IMR-90 (cell line): Measurements from ENCODE around the gene GRID1. TPM values are rescaled to one million over a fixed set of nuclear protein-coding genes. Genes with fewer than 3 reads are reported as not detected.

Experiments used
- ATAC-seq: fragments of 200-7000 bp; cut with Tn5 transposase; 2 replicates; pipeline ENCODE4 v1.9.1; 2020; ENCODE audit warnings: low read depth, mild to moderate bottlenecking, moderate library complexity
- BruUV-seq: library from RNA; stranded (reverse); fragments of 400-500 nt; replicated peaks from 2 replicates; lab custom pipeline; 2021; lab: Mats Ljungman, UMichigan
- CTCF ChIA-PET: fragments of 300-600 bp; formaldehyde crosslinking; extraction: SDS; loops from one replicate; lab custom pipeline; 2021; ENCODE audit warnings: antibody characterized with exemption; lab: Yijun Ruan, JAX
- POLR2A ChIA-PET: fragments of 300-600 bp; sonication (Branson Sonifier 250); formaldehyde crosslinking; loops from one replicate; lab custom pipeline; 2022; ENCODE audit warnings: antibody characterized with exemption; ENCODE audit not compliant: unreplicated experiment; lab: Charles Lee
- DNase-seq: peaks from one replicate; pipeline ENCODE4 v3.0.0; 2013
- H2AFZ ChIP-seq: replicated peaks from 2 replicates; pipeline ENCODE3; 2013; ENCODE audit warnings: low read length, mild to moderate bottlenecking; ENCODE audit not compliant: poor library complexity
- H2AK5ac ChIP-seq: 2 replicates; pipeline ENCODE4 v1.6.1; 2013; ENCODE audit warnings: low read depth, low read length, inconsistent platforms
- H2AK9ac ChIP-seq: replicated peaks from 2 replicates; pipeline ENCODE3; 2013; ENCODE audit warnings: mild to moderate bottlenecking, low read depth, low read length, moderate library complexity; ENCODE audit not compliant: poor library complexity
- H2BK120ac ChIP-seq: 2 replicates; pipeline ENCODE4 v1.6.1; 2013; ENCODE audit warnings: low read depth, low read length, inconsistent platforms
- H2BK15ac ChIP-seq: 3 replicates; pipeline ENCODE4 v1.6.1; 2013; ENCODE audit warnings: low read depth, low read length, inconsistent platforms
- H2BK20ac ChIP-seq: 2 replicates; pipeline ENCODE4 v1.6.1; 2013; ENCODE audit warnings: low read depth, mild to moderate bottlenecking, inconsistent platforms, low read length, moderate library complexity
- H2BK5ac ChIP-seq: 2 replicates; pipeline ENCODE4 v1.6.1; 2013; ENCODE audit warnings: mild to moderate bottlenecking, low read depth, low read length, inconsistent platforms; ENCODE audit not compliant: poor library complexity, severe bottlenecking
- H3K14ac ChIP-seq: replicated peaks from 2 replicates; pipeline ENCODE4 v1.6.1; 2013; ENCODE audit warnings: low read depth, low read length, inconsistent platforms
- H3K18ac ChIP-seq: 2 replicates; pipeline ENCODE4 v1.6.1; 2013; ENCODE audit warnings: low read depth, low read length, control low read depth
- H3K23ac ChIP-seq: 2 replicates; pipeline ENCODE4 v1.6.1; 2013; ENCODE audit warnings: low read depth, low read length, inconsistent platforms
- H3K27ac ChIP-seq: 2 replicates; pipeline ENCODE4 v1.5.1; 2013; ENCODE audit warnings: mild to moderate bottlenecking, control low read depth, low read length; ENCODE audit not compliant: insufficient read depth
- H3K27me3 ChIP-seq: 2 replicates; pipeline ENCODE4 v1.6.1; 2013; ENCODE audit warnings: low read length; ENCODE audit not compliant: control insufficient read depth, insufficient read depth
- H3K36me3 ChIP-seq: 2 replicates; pipeline ENCODE4 v1.6.1; 2013; ENCODE audit warnings: low read length, mixed read lengths; ENCODE audit not compliant: control insufficient read depth, insufficient read depth
- H3K4ac ChIP-seq: 2 replicates; pipeline ENCODE4 v1.6.1; 2013; ENCODE audit warnings: low read depth, low read length, inconsistent platforms
- H3K4me1 ChIP-seq: 2 replicates; pipeline ENCODE4 v1.6.1; 2013; ENCODE audit warnings: low read length, mixed read lengths; ENCODE audit not compliant: control insufficient read depth, insufficient read depth
- H3K4me2 ChIP-seq: 2 replicates; pipeline ENCODE4 v1.6.1; 2013; ENCODE audit warnings: low read depth, mild to moderate bottlenecking, control low read depth, low read length, moderate library complexity
- H3K4me3 ChIP-seq: 2 replicates; pipeline ENCODE4 v1.5.1; 2013; ENCODE audit warnings: low read depth, mild to moderate bottlenecking, control low read depth, low read length, moderate library complexity; ENCODE audit not compliant: insufficient read depth
- H3K56ac ChIP-seq: 2 replicates; pipeline ENCODE4 v1.6.1; 2013; ENCODE audit warnings: low read length, inconsistent platforms; ENCODE audit not compliant: insufficient read depth; ENCODE audit errors: extremely low read depth
- H3K79me1 ChIP-seq, 2 experiments: 2 replicates each; pipeline ENCODE4 v1.6.1; 2013; ENCODE audit warnings: low read length in 2 of 2, inconsistent platforms in 1 of 2, low read depth in 1 of 2
- H3K9ac ChIP-seq: 2 replicates; pipeline ENCODE4 v1.6.1; 2013; ENCODE audit warnings: low read depth, low read length, control low read depth
- H3K9me1 ChIP-seq: 2 replicates; pipeline ENCODE4 v1.6.1; 2013; ENCODE audit warnings: low read length, inconsistent platforms; ENCODE audit not compliant: insufficient read depth
- H3K9me3 ChIP-seq: 2 replicates; pipeline ENCODE4 v1.6.1; 2013; ENCODE audit warnings: low read length; ENCODE audit not compliant: control insufficient read depth, insufficient read depth
- H4K20me1 ChIP-seq: 2 replicates; pipeline ENCODE4 v1.6.1; 2013; ENCODE audit warnings: low read length, inconsistent platforms; ENCODE audit not compliant: insufficient read depth
- H4K5ac ChIP-seq: 2 replicates; pipeline ENCODE4 v1.6.1; 2013; ENCODE audit warnings: mild to moderate bottlenecking, low read depth, low read length, control low read depth
- H4K8ac ChIP-seq, 2 experiments: 2 replicates each; pipeline ENCODE4 v1.6.1; 2013; ENCODE audit warnings: low read depth in 2 of 2, low read length in 2 of 2, control low read depth in 1 of 2, inconsistent platforms in 1 of 2
- H4K91ac ChIP-seq: 2 replicates; pipeline ENCODE4 v1.6.1; 2013; ENCODE audit warnings: low read depth, low read length, inconsistent platforms; ENCODE audit not compliant: insufficient read depth
- ELK1 ChIP-seq: fragments of 150-350 bp; IDR thresholded peaks from 2 replicates; pipeline ENCODE4 v1.6.1; 2016; ENCODE audit warnings: low read depth, mild to moderate bottlenecking, low read length, moderate library complexity, borderline replicate concordance
- FOS ChIP-seq: fragments of 150-350 bp; IDR thresholded peaks from 2 replicates; pipeline ENCODE4 v1.6.1; 2016; ENCODE audit warnings: low read depth, low read length
- MAFK ChIP-seq: IDR thresholded peaks from 2 replicates; pipeline ENCODE4 v1.6.1; 2012; ENCODE audit warnings: low read depth, low read length, improper control_type of control experiment
- MXI1 ChIP-seq: IDR thresholded peaks from 2 replicates; pipeline ENCODE4 v1.6.1; 2012; ENCODE audit warnings: low read depth, mild to moderate bottlenecking, low read length, moderate library complexity, borderline replicate concordance
- POLR2A ChIP-seq: IDR thresholded peaks from 2 replicates; pipeline ENCODE4 v1.6.1; 2012; ENCODE audit warnings: mild to moderate bottlenecking, low read depth, low read length
- WGBS, 2 experiments: methylation state at CpG; one replicate each; pipeline versions ENCODE4 v1.1.5 to v1.1.7; 2013; ENCODE audit warnings: missing lambda C conversion rate in 2 of 2; ENCODE audit not compliant: insufficient read length in 1 of 2; ENCODE audit errors: extremely low coverage in 2 of 2; 5-methylcytosine and 5-hydroxymethylcytosine counted together
- dilution Hi-C: fragments of 300-500 bp; cut with HindIII; formaldehyde crosslinking; loops from one replicate; pipeline ENCODE4 v1.14.3; 2018; ENCODE audit warnings: low sequenced_read_pairs; ENCODE audit not compliant: unreplicated experiment
- in situ Hi-C: fragments of 300-500 bp; cut with MboI; formaldehyde crosslinking; loops from 3 replicates; pipeline ENCODE4 v1.14.3; 2019; ENCODE audit warnings: low sequenced_read_pairs, inconsistent platforms, mixed read lengths
- intact Hi-C: fragments of 100-400 bp; cut with micrococcal nuclease; formaldehyde crosslinking; loops from 2 replicates; pipeline ENCODE4 v1.10.0; 2022
- polyA plus RNA-seq, 3 experiments: library from polyadenylated mRNA; depleted of rRNA; stranded (reverse); fragments of >200 nt; gene quantifications; 2 replicates each; pipeline ENCODE4 v1.2.3, GENCODE V29; 2012; ENCODE audit warnings: low replicate concordance in 1 of 3
- total RNA-seq: library from RNA; depleted of rRNA; stranded (reverse); fragments of >200 nt; gene quantifications from 2 replicates; pipeline ENCODE4 v1.2.3, GENCODE V29; 2012

GRID1 gene
- total and polyA plus RNA-seq, 2 of the 4 experiments (the other 2 are of a cell fraction), result not detected

GRCh38 chr10:85902051-85902450 is 464.5 kb downstream of the GRID1 start:
- no peak overlapping the region for H3K9ac ChIP-seq
- H2AFZ ChIP-seq, result no peak overlapping the region
- H3K79me1 ChIP-seq, result no peaks in the 10 kb centered on the region
- H3K27me3 ChIP-seq, result no peaks in the 10 kb centered on the region
- dilution Hi-C loops (no loop called here), intact Hi-C loops (no loop called here), in situ Hi-C loops (no loop called here)
- no peak overlapping the region for H2BK120ac ChIP-seq
- no peak overlapping the region for H3K4ac ChIP-seq
- TF ChIP-seq MAFK (no peak), POLR2A (no peak), ELK1 (no peak), FOS (no peak), MXI1 (no peak)
- H4K91ac ChIP-seq, result no peak overlapping the region
- H3K4me2 ChIP-seq, result no peak overlapping the region
- no peak overlapping the region for H3K18ac ChIP-seq
- DNase-seq (no peak), ATAC-seq (no peak)
- BruUV-seq, result no TSS peak
- no peaks in the 10 kb centered on the region for H3K4me1 ChIP-seq
- H3K9me1 ChIP-seq, result no peaks in the 10 kb centered on the region
- POLR2A ChIA-PET, result no interaction called here
- WGBS, 2 experiments, result no CpG with 5 or more reads among the region's 5 CpGs
- no peak overlapping the region for H2BK5ac ChIP-seq
- H3K23ac ChIP-seq, result no peak overlapping the region
- peaks cover 14% of the 10 kb centered on the region for H3K9me3 ChIP-seq
- no peak overlapping the region for H3K4me3 ChIP-seq
- no peak overlapping the region for H2AK9ac ChIP-seq
- CTCF ChIA-PET, result no interaction called here
- H4K20me1 ChIP-seq, result no peaks in the 10 kb centered on the region
- H3K36me3 ChIP-seq, result no peaks in the 10 kb centered on the region
- H2BK20ac ChIP-seq, result no peak overlapping the region
- no peak overlapping the region for H2AK5ac ChIP-seq
- H3K56ac ChIP-seq, result no peak overlapping the region
- no peak overlapping the region for H4K8ac ChIP-seq
- no peak overlapping the region for H3K27ac ChIP-seq
- no peak overlapping the region for H4K5ac ChIP-seq
- no peak overlapping the region for H3K14ac ChIP-seq
- no peak overlapping the region for H2BK15ac ChIP-seq
